NCI-H146 treated with DMSO at 0.1 percent for 48 hours (cell line): ENCODE measurements around the gene JAKMIP1.
A peak's percentile ranks its signal among the peaks of the same experiment; 100 is the strongest.
"Not testable (repeated sequence)": the region's sequence is repeated elsewhere in the genome, so short reads cannot be mapped to it uniquely, and the experiment has no call there.

ENCODE experiments used
- DNase-seq: peaks from one replicate; lab custom pipeline; 2025; ENCODE audit not compliant: unreplicated experiment; lab: John Stamatoyannopoulos, UW

The JAKMIP1 gene

GRCh38 chr4:6020613-6021012 lies 179.7 kb downstream of the JAKMIP1 start:
- DNase-seq: no peak

DNA sequence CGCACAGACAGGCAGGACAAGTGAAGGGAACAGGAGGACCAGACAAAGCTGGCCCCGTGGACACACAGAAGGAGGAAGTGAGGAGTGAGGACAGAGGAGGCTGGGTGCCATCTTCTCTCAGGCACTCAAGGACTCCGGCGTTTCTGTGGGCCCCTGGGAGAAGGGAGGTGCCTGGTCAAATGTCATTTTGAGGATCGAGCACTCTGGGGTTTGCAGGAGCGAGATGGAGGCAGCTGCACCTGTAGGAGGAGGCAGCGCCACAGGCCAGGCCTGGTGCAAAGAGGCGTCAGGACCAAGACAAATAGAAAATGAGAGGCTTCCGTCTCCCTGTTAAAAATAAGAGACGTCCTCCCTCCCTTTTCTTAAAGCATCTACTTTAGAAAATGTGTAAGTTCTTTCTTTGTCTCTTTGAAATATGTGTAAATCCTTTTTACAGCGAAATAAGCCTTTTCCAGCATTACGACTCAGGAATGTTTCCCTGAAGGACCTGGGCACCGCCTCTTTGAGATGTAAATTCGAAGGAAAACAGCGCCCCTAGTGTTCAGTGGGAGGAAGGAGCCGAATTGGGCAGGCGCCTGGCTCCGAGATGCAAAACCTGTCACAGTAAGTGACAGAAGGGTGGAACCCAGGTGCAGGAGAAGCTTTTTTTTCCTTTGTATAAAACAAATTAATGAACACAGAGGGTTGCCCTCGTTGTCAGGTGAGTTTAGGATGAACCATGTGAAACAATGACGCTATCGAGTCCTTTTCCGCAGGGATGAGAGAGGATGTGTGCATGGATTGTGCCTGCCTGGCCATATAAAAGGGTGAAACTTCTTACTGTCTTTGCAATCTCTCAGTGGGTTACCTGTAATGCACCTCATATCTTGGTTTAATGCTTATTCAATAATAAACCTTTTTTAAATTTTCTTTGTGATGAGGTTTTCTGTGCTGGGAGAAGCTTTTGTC lies 180.8 kb downstream of the JAKMIP1 start:
- DNase-seq: peak; percentile 19

DNA sequence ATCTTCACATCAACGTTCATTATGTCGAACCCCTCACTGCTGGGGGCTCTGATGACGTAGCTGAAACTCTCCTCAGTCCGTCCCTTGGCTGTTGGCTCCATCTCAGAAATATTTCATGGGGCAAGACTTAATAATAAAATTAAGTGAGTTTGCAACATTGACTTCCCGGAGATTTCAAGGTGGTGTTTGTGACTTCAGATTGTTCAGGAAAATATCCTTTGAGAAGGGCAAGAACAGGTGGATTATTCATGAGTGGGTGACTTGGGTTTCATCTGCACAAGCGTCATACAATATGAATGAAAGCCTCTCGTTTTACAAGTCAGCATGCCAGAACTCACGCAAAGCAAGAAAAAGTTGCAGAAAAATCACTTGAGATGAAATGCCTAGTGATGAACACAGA lies 182.0 kb downstream of the JAKMIP1 start, which contains the start of gene C4orf50:
Gene C4orf50, minus strand, starts transcription at position 101 of the 400 bp plus-strand sequence.
- no peak for DNase-seq

DNA sequence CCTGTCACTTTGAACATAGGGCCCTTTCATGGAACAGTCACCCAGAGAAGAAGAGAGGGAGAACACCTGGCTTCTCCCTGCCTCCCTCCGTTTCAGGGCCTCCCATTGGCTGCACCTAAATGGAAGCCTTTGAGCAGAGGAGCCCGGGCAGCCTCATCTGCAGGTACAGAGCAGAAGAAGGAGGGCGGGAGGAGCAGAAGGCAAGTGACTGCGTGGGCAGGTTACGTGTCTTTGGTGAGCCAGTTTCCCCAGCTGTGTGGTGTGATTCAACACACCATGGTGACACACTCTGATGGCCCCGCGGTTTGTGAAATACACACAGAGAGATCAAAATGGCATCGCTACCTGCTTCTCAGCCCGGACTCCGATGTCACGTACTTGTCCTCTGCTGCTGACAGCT lies 182.5 kb downstream of the JAKMIP1 start:
- no peak for DNase-seq

DNA sequence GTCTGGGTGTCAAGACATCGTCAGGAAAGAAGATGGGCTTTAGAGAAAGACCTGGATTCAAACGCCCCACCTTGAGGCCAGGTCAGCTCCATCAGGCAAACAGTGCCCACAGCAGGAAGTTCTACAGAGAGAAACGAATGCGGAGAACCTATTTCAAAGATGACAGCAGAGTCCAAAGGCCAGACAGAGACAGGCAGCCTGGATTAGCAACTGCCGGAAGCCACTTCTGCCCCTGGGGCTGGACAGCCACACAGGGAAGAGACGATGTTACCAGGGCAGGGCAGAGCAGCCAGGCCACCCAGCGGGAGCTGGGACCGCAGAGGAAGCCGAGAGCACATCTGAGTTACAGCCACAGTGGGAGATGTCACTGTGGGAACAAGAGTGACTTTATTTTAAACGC lies 183.3 kb downstream of the JAKMIP1 start:
- DNase-seq: no peak

GRCh38 chr4:6013564-6013963 lies 186.8 kb downstream of the JAKMIP1 start:
- no peak for DNase-seq

GRCh38 chr4:6012200-6012599 lies 188.1 kb downstream of the JAKMIP1 start:
- DNase-seq: no peak

DNA sequence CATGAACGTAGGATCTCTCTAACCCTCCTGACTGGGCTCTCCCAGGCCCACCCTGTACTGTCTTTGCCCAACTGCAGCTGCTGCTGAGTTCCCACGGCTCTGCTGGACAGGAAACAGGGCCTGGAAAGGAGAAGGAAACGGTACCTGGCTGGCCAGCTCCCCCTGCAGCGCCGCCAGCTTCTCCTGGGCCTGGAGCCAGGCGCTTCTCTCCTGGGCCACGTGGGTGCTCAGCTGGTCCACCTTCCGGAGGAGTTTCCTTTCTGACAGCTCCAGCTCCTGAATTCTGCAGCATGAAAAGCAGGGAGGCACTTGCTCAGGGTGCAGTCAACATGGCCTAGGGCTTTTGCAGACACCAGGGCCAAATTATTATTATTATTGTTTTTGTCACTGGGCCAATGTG lies 188.7 kb downstream of the JAKMIP1 start:
- no peak for DNase-seq

DNA sequence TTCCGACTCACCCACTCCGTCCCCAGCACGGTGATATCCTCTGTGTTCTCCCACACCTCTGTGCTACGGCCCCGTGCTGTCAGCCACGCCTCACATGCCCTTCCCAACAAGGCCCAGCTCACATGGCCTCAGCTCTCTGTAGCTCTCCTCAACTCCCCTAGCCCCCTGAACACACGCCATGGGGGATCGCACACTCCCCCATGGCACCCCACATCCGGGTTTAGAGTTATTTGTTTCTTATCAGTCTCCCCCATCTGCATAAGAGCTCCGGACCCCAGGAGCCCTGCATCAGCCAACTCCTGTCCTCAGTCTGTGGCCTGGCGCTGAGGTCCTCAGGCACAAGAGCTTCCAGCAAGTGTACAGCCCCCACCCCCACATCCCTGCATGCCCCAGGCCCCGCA lies 189.1 kb downstream of the JAKMIP1 start:
- no peak for DNase-seq

DNA sequence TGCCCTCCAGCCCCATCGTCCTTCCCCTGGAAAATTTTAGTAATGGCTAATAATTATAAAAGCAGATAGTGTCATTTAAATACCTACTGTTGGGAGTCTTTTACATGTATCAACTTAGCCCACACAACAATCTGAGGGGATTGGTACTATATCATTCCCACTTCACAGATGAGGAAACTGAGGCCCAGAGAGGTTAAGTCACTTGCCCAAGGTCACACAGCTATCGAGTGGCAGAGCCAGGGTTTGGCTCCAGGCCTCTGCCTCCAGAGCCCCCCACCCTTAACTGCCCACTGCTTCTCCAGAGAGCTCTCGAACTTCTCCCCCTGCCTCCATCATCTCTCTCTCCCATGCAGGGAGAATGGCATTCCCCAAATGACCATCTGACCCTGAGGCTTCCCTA lies 189.6 kb downstream of the JAKMIP1 start:
- no peak for DNase-seq

DNA sequence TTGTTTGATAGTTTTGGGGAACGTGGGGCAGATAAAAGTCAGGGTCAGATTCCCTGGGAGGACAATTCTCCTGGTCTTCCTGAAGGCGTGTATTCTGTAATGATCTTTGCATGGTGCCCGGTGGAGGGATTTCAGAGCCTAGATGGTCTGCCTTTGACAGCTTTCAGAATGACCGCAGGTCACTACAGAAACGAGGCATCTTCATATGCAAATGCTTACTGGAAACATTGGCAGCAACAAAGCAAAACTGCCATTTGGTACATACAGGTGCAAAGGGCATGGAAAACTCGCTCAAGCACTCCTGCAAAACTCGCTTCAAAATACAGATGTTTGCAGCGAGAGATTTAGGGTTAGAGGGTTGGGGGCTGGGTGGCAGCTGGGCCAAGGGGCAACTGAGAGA lies 190.9 kb downstream of the JAKMIP1 start:
- DNase-seq: no peak

DNA sequence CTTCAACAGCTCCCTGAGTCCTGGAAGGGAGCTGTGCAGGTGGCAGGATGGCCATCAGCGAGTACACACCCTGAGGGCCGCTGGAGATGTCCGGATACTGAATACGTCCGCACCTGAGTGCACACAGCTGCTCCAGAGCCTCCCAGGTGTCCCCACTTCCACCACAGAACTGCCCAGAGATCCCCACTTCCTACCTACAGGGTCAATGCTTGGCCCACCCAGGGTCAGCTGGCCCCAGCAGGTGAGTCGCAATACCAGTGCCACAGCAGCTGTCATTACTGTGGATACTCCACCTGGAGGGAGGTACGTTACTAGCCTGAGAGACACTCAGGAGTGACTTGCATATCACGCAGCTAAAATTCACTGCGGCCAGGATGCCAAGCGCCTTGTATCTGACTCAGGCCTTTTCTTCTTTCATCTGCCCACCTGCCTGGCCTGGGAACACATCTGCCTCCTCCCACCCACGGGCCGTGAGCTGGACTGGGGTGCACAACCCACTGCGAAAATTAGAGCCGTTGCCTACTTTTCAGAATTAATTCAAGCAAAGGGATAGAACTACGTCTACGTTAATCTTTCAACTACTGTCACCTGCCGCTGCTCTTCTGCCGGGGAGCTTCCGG lies 191.5 kb downstream of the JAKMIP1 start:
- DNase-seq: peak; percentile 32

DNA sequence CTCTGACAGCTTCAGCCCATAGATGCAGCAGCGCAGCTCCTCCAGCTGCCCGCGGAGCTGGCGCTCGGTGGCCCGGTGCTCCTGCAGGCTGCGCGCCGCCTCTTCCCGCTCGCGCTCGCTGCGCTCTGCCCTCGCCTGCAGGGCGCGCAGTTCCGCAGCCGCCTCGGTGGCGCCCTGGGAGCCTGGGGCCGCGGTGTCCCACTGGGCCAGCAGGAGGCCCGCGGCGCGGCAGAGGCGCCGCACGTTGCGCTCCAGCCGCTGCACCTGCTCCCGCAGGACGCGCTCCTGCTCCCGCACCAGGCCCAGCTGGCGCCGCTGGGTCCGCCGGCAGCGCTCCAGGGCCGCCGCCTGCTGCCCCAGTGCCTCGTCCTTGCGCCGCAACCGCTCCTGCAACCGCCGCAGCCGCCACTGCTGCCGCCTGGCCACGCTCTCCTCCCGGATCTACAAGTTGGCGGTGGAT lies 192.2 kb downstream of the JAKMIP1 start:
- no peak for DNase-seq

GRCh38 chr4:6005175-6005574 lies 195.2 kb downstream of the JAKMIP1 start:
- no peak for DNase-seq

- DNase-seq: not testable (repeated sequence)
Measured at GRCh38 chr4:6003485-6003884, 196.9 kb downstream of the JAKMIP1 start.

DNA sequence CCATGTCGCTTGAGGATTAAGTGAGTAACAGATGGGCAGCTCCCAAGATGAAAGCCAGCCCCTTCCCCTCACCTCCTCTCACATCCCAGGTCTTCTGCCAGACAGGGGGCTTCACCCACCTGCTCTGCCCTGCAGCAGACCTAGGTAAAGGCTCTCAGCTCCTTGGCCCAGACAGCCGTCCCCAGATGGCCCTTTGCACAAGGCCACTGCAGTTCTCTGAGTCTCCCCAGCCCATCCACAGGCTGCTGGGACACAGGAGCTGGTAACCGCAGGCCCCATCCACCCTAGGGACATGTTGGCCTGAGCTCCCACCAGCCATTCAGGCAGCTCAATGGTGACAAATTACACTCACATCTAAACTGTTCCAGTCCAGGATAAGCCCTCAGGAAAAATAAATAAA lies 197.4 kb downstream of the JAKMIP1 start:
- no peak for DNase-seq

- no peak for DNase-seq
Measured at GRCh38 chr4:6002492-6002833, 197.9 kb downstream of the JAKMIP1 start.

GRCh38 chr4:6001680-6002491 lies 198.5 kb downstream of the JAKMIP1 start:
- no peak for DNase-seq

DNA sequence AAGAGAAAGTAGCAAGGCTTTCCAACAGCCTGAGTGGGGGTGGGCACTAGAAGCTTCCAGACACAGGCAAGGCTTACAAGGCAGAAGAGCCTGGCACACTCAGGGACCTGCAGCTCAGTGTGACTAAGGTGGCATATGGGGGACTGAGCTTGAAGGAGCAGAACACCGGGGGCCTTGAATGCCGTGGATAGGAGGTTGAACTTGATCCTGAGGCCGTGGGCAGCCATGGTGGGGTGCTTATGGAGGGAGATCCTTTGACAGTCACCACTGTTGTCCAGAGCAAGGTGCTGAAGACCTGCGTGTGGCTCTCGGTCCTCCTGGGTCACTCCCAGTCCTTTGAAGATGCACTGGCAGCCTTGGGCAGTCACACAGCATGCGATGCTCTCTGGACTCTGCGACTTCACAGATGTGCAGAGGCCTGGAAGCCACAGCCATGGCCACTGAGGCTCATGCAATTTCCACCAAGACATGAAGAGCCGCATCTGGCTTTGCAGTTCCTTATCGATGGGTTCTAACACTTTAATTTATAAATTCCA lies 200.5 kb downstream of the JAKMIP1 start:
- no peak for DNase-seq

- DNase-seq: no peak
Measured at GRCh38 chr4:5999356-5999755, 201.0 kb downstream of the JAKMIP1 start.

- DNase-seq: peak; percentile 52
Measured at GRCh38 chr4:5998333-5998936, 201.9 kb downstream of the JAKMIP1 start.
